ENCODE results near the gene SLC38A10.
"Not testable (repeated sequence)": the region's sequence is repeated elsewhere in the genome, so short reads cannot be mapped to it uniquely, and the experiment has no call there.

SLC38A10 gene

GRCh38 chr17:81311946-81312345 is 16.8 kb upstream of the SLC38A10 start:
- Histone ChIP-seq H3K27me3 (ENCODE audit: insufficient read depth, low read depth, severe bottlenecking) (no peaks in the 10 kb centered on the region), H3K36me3 (no peaks in the 10 kb centered on the region), H3K27ac (no peak overlapping the region), H3K4me3 (ENCODE audit: low read depth, low read length) (no peak overlapping the region), H3K9me3 (ENCODE audit: severe bottlenecking) (no peaks in the 10 kb centered on the region)
- no peak for TF ChIP-seq CTCF (IDR thresholded peaks at IDR 0.05; ENCODE audit: low read depth, low read length)
- no peak for DNase-seq

GRCh38 chr17:81310949-81311550 is 15.9 kb upstream of the SLC38A10 start:
- Histone ChIP-seq H3K27ac (no peak overlapping the region), H3K27me3 (ENCODE audit: insufficient read depth, low read depth, severe bottlenecking) (no peaks in the 10 kb centered on the region), H3K4me3 (ENCODE audit: low read depth, low read length) (no peak overlapping the region), H3K9me3 (ENCODE audit: severe bottlenecking) (no peaks in the 10 kb centered on the region), H3K36me3 (no peaks in the 10 kb centered on the region)
- no peak for DNase-seq
- no peak for TF ChIP-seq CTCF (IDR thresholded peaks at IDR 0.05; ENCODE audit: low read depth, low read length)

- no peaks in the 10 kb centered on the region for H3K36me3 ChIP-seq
- DNase-seq = no peak
- no peak overlapping the region for H3K4me3 ChIP-seq (ENCODE audit: low read depth, low read length)
- no peaks in the 10 kb centered on the region for H3K9me3 ChIP-seq (ENCODE audit: severe bottlenecking)
- no peak for TF ChIP-seq CTCF (IDR thresholded peaks at IDR 0.05; ENCODE audit: low read depth, low read length)
- peak overlapping the region; percentile 59 for H3K27ac ChIP-seq
- H3K27me3 ChIP-seq (ENCODE audit: insufficient read depth, low read depth, severe bottlenecking) = no peaks in the 10 kb centered on the region
Observed at GRCh38 chr17:81309859-81310839, 15.0 kb upstream of the SLC38A10 start.

GRCh38 chr17:81309140-81309858 is 14.2 kb upstream of the SLC38A10 start:
- Histone ChIP-seq H3K27me3 (ENCODE audit: insufficient read depth, low read depth, severe bottlenecking) (no peaks in the 10 kb centered on the region), H3K4me3 (ENCODE audit: low read depth, low read length) (no peak overlapping the region), H3K9me3 (ENCODE audit: severe bottlenecking) (no peaks in the 10 kb centered on the region), H3K27ac (peak overlapping the region; percentile 59), H3K36me3 (no peaks in the 10 kb centered on the region)
- peak; percentile 86 for DNase-seq
- peak; percentile 56 for TF ChIP-seq CTCF (IDR thresholded peaks at IDR 0.05; ENCODE audit: low read depth, low read length)

GRCh38 chr17:81308784-81309139 is 13.7 kb upstream of the SLC38A10 start:
- H3K36me3 ChIP-seq; H3K27me3 ChIP-seq (ENCODE audit: insufficient read depth, low read depth, severe bottlenecking); H3K9me3 ChIP-seq (ENCODE audit: severe bottlenecking); H3K4me3 ChIP-seq (ENCODE audit: low read depth, low read length); DNase-seq: not testable (repeated sequence)
- H3K27ac ChIP-seq = peak overlapping the region; percentile 59

All from WERI-Rb-1 (cell line).